GM12878 (cell line): ENCODE measurements around the gene ZDHHC21. TPM values are rescaled to one million over a fixed set of nuclear protein-coding genes. Genes with fewer than 3 reads are reported as not detected.

Experiments used
- CHD1 ChIP-seq: IDR thresholded peaks from 2 replicates; pipeline ENCODE4 v1.6.1; 2012; ENCODE audit warnings: low read depth, low read length, improper control_type of control experiment
- EED ChIP-seq: sonication (generic); IDR thresholded peaks from 2 replicates; pipeline ENCODE4 v1.6.1; 2016; ENCODE audit warnings: antibody characterized with exemption, low read depth
- GATAD2B ChIP-seq: fragments of 450-650 bp; conservative IDR thresholded peaks from 2 replicates; pipeline ENCODE4 v1.6.1; 2017; ENCODE audit warnings: low read depth, mild to moderate bottlenecking, moderate library complexity
- MEF2A ChIP-seq: IDR thresholded peaks from 2 replicates; pipeline ENCODE4 v1.6.1; 2011; ENCODE audit warnings: low read depth, mild to moderate bottlenecking, low read length, moderate library complexity; ENCODE audit not compliant: insufficient read depth
- MXI1 ChIP-seq: fragments of 150-350 bp; IDR thresholded peaks from 2 replicates; pipeline ENCODE4 v1.6.1; 2011; ENCODE audit warnings: low read depth, mild to moderate bottlenecking, inconsistent platforms, low read length, improper control_type of control experiment
- NFYB ChIP-seq: IDR thresholded peaks from 2 replicates; pipeline ENCODE4 v1.6.1; 2011; ENCODE audit warnings: low read depth, mild to moderate bottlenecking, low read length, improper control_type of control experiment, moderate library complexity; ENCODE audit not compliant: insufficient read depth
- PAX8 ChIP-seq: fragments of 450-650 bp; IDR thresholded peaks from 2 replicates; pipeline ENCODE4 v1.6.1; 2017; ENCODE audit warnings: mild to moderate bottlenecking, moderate library complexity
- POLR2AphosphoS2 ChIP-seq: IDR thresholded peaks from 2 replicates; pipeline ENCODE4 v1.6.1; 2011; ENCODE audit warnings: low read depth, mild to moderate bottlenecking, low read length, improper control_type of control experiment, moderate library complexity
- SMAD5 ChIP-seq: IDR thresholded peaks from 2 replicates; pipeline ENCODE4 v1.6.1; 2016; ENCODE audit warnings: antibody characterized with exemption, low read depth
- YY1 ChIP-seq: IDR thresholded peaks from 2 replicates; pipeline ENCODE4 v1.6.1; 2011; ENCODE audit warnings: low read depth, mild to moderate bottlenecking, low read length
- ZNF622 ChIP-seq: fragments of 450-650 bp; IDR thresholded peaks from 2 replicates; pipeline ENCODE4 v1.6.1; 2017; ENCODE audit warnings: mild to moderate bottlenecking, inconsistent platforms
- ZSCAN29 ChIP-seq: fragments of 450-650 bp; IDR thresholded peaks from 2 replicates; pipeline ENCODE4 v1.6.1; 2017; ENCODE audit warnings: mild to moderate bottlenecking, moderate library complexity
- polyA plus RNA-seq, 11 experiments: library from polyadenylated mRNA; depleted of rRNA in 4 of 11; unstranded in 6 of 11; stranded (reverse) in 5 of 11; fragments of >200 nt; fragmentation: Nextera tagmentation in 4 of 11; fragmentation: Illumina TruSeq in 1 of 11; extraction: Ambion mirVana in 4 of 11; extraction: Trizol in 1 of 11; gene quantifications; 1 replicate in 1 of 11; 2 replicates in 10 of 11; pipeline versions ENCODE4 v1.2.1 to v1.2.3, GENCODE V29; 2011 to 2016; ENCODE audit warnings: inconsistent platforms in 2 of 11, missing spikeins in 2 of 11, low read depth in 1 of 11
- total RNA-seq, 4 experiments: library from RNA; depleted of rRNA in 3 of 4; stranded (reverse); fragments of >200 nt in 3 of 4; fragmentation: Illumina TruSeq in 1 of 4; extraction: Trizol in 1 of 4; gene quantifications; 2 replicates each; pipeline versions ENCODE4 v1.2.1 to v1.2.3, GENCODE V29; 2013 to 2021
- TF ChIP-seq, protein P1 (sequence below): IDR thresholded peaks from 2 replicates; pipeline ENCODE4 v1.6.1; 2012; ENCODE audit warnings: low read depth, low read length, improper control_type of control experiment
- TF ChIP-seq, protein P2 (sequence below): fragments of 450-650 bp; IDR thresholded peaks from 2 replicates; pipeline ENCODE4 v1.6.1; 2018; ENCODE audit warnings: borderline replicate concordance, mild to moderate bottlenecking; ENCODE audit not compliant: partially characterized antibody
- TF ChIP-seq, protein P3 (sequence below): fragments of 450-650 bp; IDR thresholded peaks from 2 replicates; pipeline ENCODE4 v1.6.1; 2016; ENCODE audit warnings: mild to moderate bottlenecking

ZDHHC21 gene
- total and polyA plus RNA-seq, 10 of the 15 experiments (the other 5 are each of a cell fraction or from before 2014, with no cell fraction given) = 2.6 to 14.6 (median 9.1) TPM

DNA sequence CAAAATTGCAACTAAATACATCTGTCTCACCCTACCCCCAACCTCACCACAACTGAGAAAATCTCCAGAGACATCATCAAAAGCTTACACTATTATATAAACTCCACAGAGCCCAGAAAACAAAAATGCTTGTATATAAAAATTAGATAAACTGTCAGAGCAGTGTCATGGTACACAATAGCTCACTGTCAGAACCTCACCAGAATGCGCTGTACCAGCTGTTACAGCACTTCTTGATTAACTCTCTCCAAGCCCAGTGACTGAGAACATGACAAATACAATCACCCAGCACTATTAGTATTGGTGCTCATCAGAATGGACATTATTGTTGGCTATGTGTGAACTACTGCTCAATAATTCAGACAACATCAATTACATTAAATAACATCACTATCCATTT is 65.7 kb downstream of the ZDHHC21 start (continued):
- no peak for TF ChIP-seq NFYB
- no peak for TF ChIP-seq ZSCAN29
- TF ChIP-seq PAX8 = no peak
- TF ChIP-seq EED = no peak
- TF ChIP-seq, protein P1, sequence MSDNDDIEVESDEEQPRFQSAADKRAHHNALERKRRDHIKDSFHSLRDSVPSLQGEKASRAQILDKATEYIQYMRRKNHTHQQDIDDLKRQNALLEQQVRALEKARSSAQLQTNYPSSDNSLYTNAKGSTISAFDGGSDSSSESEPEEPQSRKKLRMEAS = no peak
- TF ChIP-seq ZNF622 = no peak
- TF ChIP-seq, protein P2, sequence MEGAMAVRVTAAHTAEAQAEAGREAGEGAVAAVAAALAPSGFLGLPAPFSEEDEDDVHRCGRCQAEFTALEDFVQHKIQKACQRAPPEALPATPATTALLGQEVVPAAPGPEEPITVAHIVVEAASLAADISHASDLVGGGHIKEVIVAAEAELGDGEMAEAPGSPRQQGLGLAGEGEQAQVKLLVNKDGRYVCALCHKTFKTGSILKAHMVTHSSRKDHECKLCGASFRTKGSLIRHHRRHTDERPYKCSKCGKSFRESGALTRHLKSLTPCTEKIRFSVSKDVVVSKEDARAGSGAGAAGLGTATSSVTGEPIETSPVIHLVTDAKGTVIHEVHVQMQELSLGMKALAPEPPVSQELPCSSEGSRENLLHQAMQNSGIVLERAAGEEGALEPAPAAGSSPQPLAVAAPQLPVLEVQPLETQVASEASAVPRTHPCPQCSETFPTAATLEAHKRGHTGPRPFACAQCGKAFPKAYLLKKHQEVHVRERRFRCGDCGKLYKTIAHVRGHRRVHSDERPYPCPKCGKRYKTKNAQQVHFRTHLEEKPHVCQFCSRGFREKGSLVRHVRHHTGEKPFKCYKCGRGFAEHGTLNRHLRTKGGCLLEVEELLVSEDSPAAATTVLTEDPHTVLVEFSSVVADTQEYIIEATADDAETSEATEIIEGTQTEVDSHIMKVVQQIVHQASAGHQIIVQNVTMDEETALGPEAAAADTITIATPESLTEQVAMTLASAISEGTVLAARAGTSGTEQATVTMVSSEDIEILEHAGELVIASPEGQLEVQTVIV = no peak
- no peak for TF ChIP-seq CHD1
- TF ChIP-seq MEF2A = no peak
- no peak for TF ChIP-seq GATAD2B
- TF ChIP-seq MXI1 = no peak
- no peak for TF ChIP-seq POLR2AphosphoS2
- no peak for TF ChIP-seq YY1
- TF ChIP-seq SMAD5 = no peak
- TF ChIP-seq, protein P3, sequence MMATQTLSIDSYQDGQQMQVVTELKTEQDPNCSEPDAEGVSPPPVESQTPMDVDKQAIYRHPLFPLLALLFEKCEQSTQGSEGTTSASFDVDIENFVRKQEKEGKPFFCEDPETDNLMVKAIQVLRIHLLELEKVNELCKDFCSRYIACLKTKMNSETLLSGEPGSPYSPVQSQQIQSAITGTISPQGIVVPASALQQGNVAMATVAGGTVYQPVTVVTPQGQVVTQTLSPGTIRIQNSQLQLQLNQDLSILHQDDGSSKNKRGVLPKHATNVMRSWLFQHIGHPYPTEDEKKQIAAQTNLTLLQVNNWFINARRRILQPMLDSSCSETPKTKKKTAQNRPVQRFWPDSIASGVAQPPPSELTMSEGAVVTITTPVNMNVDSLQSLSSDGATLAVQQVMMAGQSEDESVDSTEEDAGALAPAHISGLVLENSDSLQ = no peak
